Mesendoderm (in vitro differentiated cells): ENCODE results near the gene MSRB1. TPM values are rescaled to one million over a fixed set of nuclear protein-coding genes. Genes with fewer than 3 reads are reported as not detected.

ENCODE experiments used
- DNase-seq: peaks from one replicate; pipeline ENCODE4 v3.0.0; 2013
- H2AK5ac ChIP-seq: 2 replicates; pipeline ENCODE4 v1.6.1; 2013; ENCODE audit warnings: low read length, inconsistent platforms
- H2BK120ac ChIP-seq: 2 replicates; pipeline ENCODE4 v1.6.1; 2013; ENCODE audit warnings: low read depth, mild to moderate bottlenecking, low read length, moderate library complexity, mixed read lengths
- H2BK15ac ChIP-seq: replicated peaks from 2 replicates; pipeline ENCODE4 v1.6.1; 2013; ENCODE audit warnings: low read depth, mild to moderate bottlenecking, moderate library complexity
- H2BK5ac ChIP-seq: 2 replicates; pipeline ENCODE4 v1.6.1; 2013; ENCODE audit warnings: low read length, inconsistent platforms
- H3K18ac ChIP-seq: 2 replicates; pipeline ENCODE4 v1.6.1; 2013; ENCODE audit warnings: mild to moderate bottlenecking, low read length, mixed read lengths
- H3K23ac ChIP-seq: one replicate; pipeline ENCODE4 v1.6.1; 2013; ENCODE audit warnings: low read length
- H3K27ac ChIP-seq: 2 replicates; pipeline ENCODE4 v1.5.1; 2013; ENCODE audit warnings: low read depth, mild to moderate bottlenecking, inconsistent platforms, low read length, moderate library complexity
- H3K27me3 ChIP-seq: 2 replicates; pipeline ENCODE4 v1.6.1; 2013; ENCODE audit warnings: low read length, control low read depth, mild to moderate bottlenecking, inconsistent platforms; ENCODE audit not compliant: insufficient read depth, poor library complexity
- H3K36me3 ChIP-seq: 2 replicates; pipeline ENCODE4 v1.6.1; 2013; ENCODE audit warnings: low read length, inconsistent platforms; ENCODE audit not compliant: control insufficient read depth, insufficient read depth
- H3K4ac ChIP-seq: one replicate; pipeline ENCODE4 v1.6.1; 2013; ENCODE audit warnings: low read depth, mild to moderate bottlenecking, low read length, moderate library complexity
- H3K4me1 ChIP-seq: 2 replicates; pipeline ENCODE4 v1.6.1; 2013; ENCODE audit warnings: low read depth, low read length, inconsistent platforms; ENCODE audit not compliant: control insufficient read depth
- H3K4me2 ChIP-seq: 2 replicates; pipeline ENCODE4 v1.6.1; 2013; ENCODE audit warnings: low read length
- H3K4me3 ChIP-seq: 2 replicates; pipeline ENCODE4 v1.5.1; 2013; ENCODE audit warnings: mild to moderate bottlenecking, low read length
- H3K56ac ChIP-seq: one replicate; pipeline ENCODE4 v1.6.1; 2013; ENCODE audit warnings: low read length
- H3K79me1 ChIP-seq: 2 replicates; pipeline ENCODE4 v1.6.1; 2013; ENCODE audit warnings: low read length, inconsistent platforms
- H3K79me2 ChIP-seq: 2 replicates; pipeline ENCODE4 v1.6.1; 2013; ENCODE audit warnings: mild to moderate bottlenecking, low read length; ENCODE audit not compliant: control insufficient read depth, insufficient read depth
- H3K9ac ChIP-seq: 2 replicates; pipeline ENCODE4 v1.6.1; 2013; ENCODE audit warnings: low read length, inconsistent platforms
- H4K5ac ChIP-seq: one replicate; pipeline ENCODE4 v1.6.1; 2013; ENCODE audit warnings: low read length
- H4K8ac ChIP-seq: one replicate; pipeline ENCODE4 v1.6.1; 2013; ENCODE audit warnings: low read depth, mild to moderate bottlenecking, control low read depth, low read length, moderate library complexity
- WGBS: extraction: QIAGEN DNeasy Blood & Tissue Kit; methylation state at CpG from one replicate; pipeline ENCODE4 v1.1.7; 2013; ENCODE audit warnings: low lambda C conversion rate, missing lambda C conversion rate; ENCODE audit not compliant: insufficient coverage; ENCODE audit errors: extremely low coverage; 5-methylcytosine and 5-hydroxymethylcytosine counted together
- polyA plus RNA-seq, 2 experiments: library from polyadenylated mRNA; stranded (reverse); fragments of 200-250 nt; gene quantifications; one replicate each; pipeline ENCODE4 v1.2.3, GENCODE V29; 2013

MSRB1 gene
- 23.6 TPM for polyA plus RNA-seq (2013, experiment 1 of 2)
- polyA plus RNA-seq (2013, experiment 2 of 2): 24.3 TPM

- H3K9ac ChIP-seq: peak within 1 kb of the TSS; percentile 88
- H2BK5ac ChIP-seq: no peak within 1 kb of the TSS
- WGBS: no CpG with 5 or more reads among the region's 77 CpGs
- H3K4ac ChIP-seq: peak within 1 kb of the TSS; percentile 18
- H2BK120ac ChIP-seq: no peak within 1 kb of the TSS
- no peak within 1 kb of the TSS for H2AK5ac ChIP-seq
- H3K4me2 ChIP-seq: peak within 1 kb of the TSS; percentile 87
- H3K79me2 ChIP-seq: no peaks in the 10 kb centered on the region
- H3K23ac ChIP-seq: no peak within 1 kb of the TSS
- H3K27me3 ChIP-seq: no peaks in the 10 kb centered on the region
- H2BK15ac ChIP-seq: no peak within 1 kb of the TSS
- peak within 1 kb of the TSS; percentile 7 for H4K8ac ChIP-seq
- peak within 1 kb of the TSS; percentile 59 for H3K4me3 ChIP-seq
- no peaks in the 10 kb centered on the region for H3K36me3 ChIP-seq
- peak within 1 kb of the TSS; percentile 85 for H3K56ac ChIP-seq
- H4K5ac ChIP-seq: no peak within 1 kb of the TSS
- no peaks in the 10 kb centered on the region for H3K79me1 ChIP-seq
- H3K4me1 ChIP-seq: no peaks in the 10 kb centered on the region
- DNase-seq: peak; percentile 99
- peak within 1 kb of the TSS; percentile 70 for H3K18ac ChIP-seq
- H3K27ac ChIP-seq: no peak within 1 kb of the TSS
Measured at GRCh38 chr16:1942810-1943726, at the start of gene MSRB1. Gene MSRB1 (minus strand): TSS chr16:1943199. CDS start chr16:1943156, 43 bp downstream.

- peak overlapping the region; percentile 48 for H3K4me2 ChIP-seq
- H3K79me1 ChIP-seq: no peaks in the 10 kb centered on the region
- peaks cover 3% of the 10 kb centered on the region for H3K27me3 ChIP-seq
- no peak overlapping the region for H2BK15ac ChIP-seq
- no peak overlapping the region for H2BK5ac ChIP-seq
- H3K4me3 ChIP-seq: no peak overlapping the region
- no peak overlapping the region for H3K27ac ChIP-seq
- H3K36me3 ChIP-seq: no peaks in the 10 kb centered on the region
- no peaks in the 10 kb centered on the region for H3K4me1 ChIP-seq
- no peak overlapping the region for H3K23ac ChIP-seq
- H3K4ac ChIP-seq: no peak overlapping the region
- H3K56ac ChIP-seq: peak overlapping the region; percentile 90
- no peak overlapping the region for H4K5ac ChIP-seq
- no peak overlapping the region for H3K18ac ChIP-seq
- no peak overlapping the region for H4K8ac ChIP-seq
- no CpG with 5 or more reads among the region's 96 CpGs for WGBS
- peak overlapping the region; percentile 57 for H3K9ac ChIP-seq
- H2BK120ac ChIP-seq: no peak overlapping the region
- no peaks in the 10 kb centered on the region for H3K79me2 ChIP-seq
- H2AK5ac ChIP-seq: no peak overlapping the region
- DNase-seq: peak; percentile 93
Measured at GRCh38 chr16:1991948-1992703, 49.1 kb upstream of the MSRB1 start.

GRCh38 chr16:1991588-1991947 lies 48.6 kb upstream of the MSRB1 start:
- Histone ChIP-seq H2BK15ac (no peak overlapping the region), H3K23ac (no peak overlapping the region), H4K8ac (no peak overlapping the region), H3K9ac (peak overlapping the region; percentile 40), H3K56ac (peak overlapping the region; percentile 73), H3K27me3 (peaks cover 3% of the 10 kb centered on the region), H3K79me2 (no peaks in the 10 kb centered on the region), H3K4me1 (no peaks in the 10 kb centered on the region), H3K79me1 (no peaks in the 10 kb centered on the region), H2BK5ac (no peak overlapping the region), H2BK120ac (no peak overlapping the region), H3K4ac (no peak overlapping the region), H3K4me2 (peak overlapping the region; percentile 25), H3K36me3 (no peaks in the 10 kb centered on the region), H4K5ac (no peak overlapping the region), H2AK5ac (no peak overlapping the region), H3K18ac (no peak overlapping the region), H3K27ac (no peak overlapping the region), H3K4me3 (no peak overlapping the region)
- WGBS: no CpG with 5 or more reads among the region's 22 CpGs
- no peak for DNase-seq

GRCh38 chr16:1991135-1991551 lies 48.1 kb upstream of the MSRB1 start:
- no peaks in the 10 kb centered on the region for H3K4me1 ChIP-seq
- no peak overlapping the region for H3K9ac ChIP-seq
- H3K36me3 ChIP-seq: peaks cover under 1% of the 10 kb centered on the region
- no peak overlapping the region for H4K5ac ChIP-seq
- no peaks in the 10 kb centered on the region for H3K79me2 ChIP-seq
- no peak overlapping the region for H3K4me2 ChIP-seq
- H3K4me3 ChIP-seq: no peak overlapping the region
- H2BK15ac ChIP-seq: no peak overlapping the region
- H3K27ac ChIP-seq: no peak overlapping the region
- no peak overlapping the region for H2BK5ac ChIP-seq
- DNase-seq: no peak
- H3K23ac ChIP-seq: no peak overlapping the region
- peaks cover 3% of the 10 kb centered on the region for H3K27me3 ChIP-seq
- H3K56ac ChIP-seq: no peak overlapping the region
- WGBS: no CpG with 5 or more reads among the region's 18 CpGs
- no peak overlapping the region for H4K8ac ChIP-seq
- no peak overlapping the region for H3K18ac ChIP-seq
- H2BK120ac ChIP-seq: no peak overlapping the region
- no peak overlapping the region for H2AK5ac ChIP-seq
- no peak overlapping the region for H3K4ac ChIP-seq
- no peaks in the 10 kb centered on the region for H3K79me1 ChIP-seq

GRCh38 chr16:1990351-1991134 lies 47.5 kb upstream of the MSRB1 start:
- DNase-seq: peak; percentile 75
- H3K79me2 ChIP-seq: no peaks in the 10 kb centered on the region
- H3K4ac ChIP-seq: no peak overlapping the region
- H2BK15ac ChIP-seq: no peak overlapping the region
- no peak overlapping the region for H3K27ac ChIP-seq
- H3K27me3 ChIP-seq: peaks cover 3% of the 10 kb centered on the region
- H4K8ac ChIP-seq: no peak overlapping the region
- peak overlapping the region; percentile 83 for H3K56ac ChIP-seq
- WGBS: no CpG with 5 or more reads among the region's 50 CpGs
- H2BK5ac ChIP-seq: no peak overlapping the region
- peak overlapping the region; percentile 81 for H3K4me2 ChIP-seq
- H4K5ac ChIP-seq: no peak overlapping the region
- H3K4me1 ChIP-seq: no peaks in the 10 kb centered on the region
- H3K4me3 ChIP-seq: peak overlapping the region; percentile 34
- peak overlapping the region; percentile 59 for H3K9ac ChIP-seq
- H3K79me1 ChIP-seq: peaks cover 2% of the 10 kb centered on the region
- H3K18ac ChIP-seq: no peak overlapping the region
- H3K23ac ChIP-seq: no peak overlapping the region
- peaks cover 3% of the 10 kb centered on the region for H3K36me3 ChIP-seq
- no peak overlapping the region for H2AK5ac ChIP-seq
- no peak overlapping the region for H2BK120ac ChIP-seq
